ENCODE results near the gene SAMD3. TPM values are rescaled to one million over a fixed set of nuclear protein-coding genes. Genes with fewer than 3 reads are reported as not detected.

The SAMD3 gene
- total RNA-seq, 1 experiment from 2014 or later = 7.5 TPM

GRCh38 chr6:130187335-130188206 is 35.2 kb downstream of the SAMD3 start:
- Histone ChIP-seq H3K36me3 (ENCODE audit: control insufficient read depth in 1 of 2, insufficient read depth in 2 of 2, low read length in 2 of 2) (no peaks in the 10 kb centered on the region), H3K9me2 (ENCODE audit: insufficient read depth) (no peaks in the 10 kb centered on the region), H3K9ac (ENCODE audit: low read length) (no peak overlapping the region), H3K4me2 (ENCODE audit: low read length) (no peak overlapping the region), H3K4me1 (ENCODE audit: control insufficient read depth in 1 of 2, insufficient read depth in 2 of 2, low read length in 2 of 2) (no peaks in the 10 kb centered on the region), H3K9me3 (ENCODE audit: control insufficient read depth in 1 of 2, insufficient read depth in 1 of 2, low read depth in 1 of 2, low read length in 2 of 2) (no peaks in the 10 kb centered on the region), H3K27ac (ENCODE audit: low read depth, low read length) (no peak overlapping the region), H3K27me3 (ENCODE audit: insufficient read depth, low read length) (no peaks in the 10 kb centered on the region), H2AFZ (ENCODE audit: low read depth, low read length, poor library complexity, severe bottlenecking) (no peak overlapping the region), H4K20me1 (ENCODE audit: insufficient read depth) (no peaks in the 10 kb centered on the region), H3K4me3 (replicated peaks in 1 of 2; ENCODE audit: low read depth in 1 of 2, low read length in 2 of 2) (no peak overlapping the region), H3K79me2 (ENCODE audit: insufficient read depth, low read length) (no peaks in the 10 kb centered on the region)
- no peak for ATAC-seq
- POLR2A ChIA-PET = no interaction called here
- no peak for DNase-seq (ENCODE audit: low read depth, low spot score)
- no TSS peak for BruUV-seq (replicated peaks)
- CTCF ChIA-PET = no interaction called here
- TF ChIP-seq EZH2 (IDR thresholded peaks at IDR 0.05) = no peak
- TF ChIP-seq CEBPB (IDR thresholded peaks at IDR 0.05; ENCODE audit: low read depth) = no peak
- no peak for TF ChIP-seq YY1 (IDR thresholded peaks at IDR 0.05; ENCODE audit: extremely low read depth, insufficient replicate concordance, low read depth, low read length)
- no peak for TF ChIP-seq SP1 (IDR thresholded peaks at IDR 0.05; ENCODE audit: low read depth)
- TF ChIP-seq POLR2AphosphoS5 (IDR thresholded peaks at IDR 0.05; ENCODE audit: low read depth, low read length) = no peak
- no peak for TF ChIP-seq MAX (IDR thresholded peaks at IDR 0.05)
- TF ChIP-seq CBX3 (IDR thresholded peaks at IDR 0.05; ENCODE audit: low read depth) = no peak
- no peak for TF ChIP-seq ZBTB33 (IDR thresholded peaks at IDR 0.05; ENCODE audit: extremely low read depth, insufficient replicate concordance, low read length)
- TF ChIP-seq RAD21 (IDR thresholded peaks at IDR 0.05; ENCODE audit: low read depth) = no peak
- no peak for TF ChIP-seq ZFX (IDR thresholded peaks at IDR 0.05)
- no peak for TF ChIP-seq SRF (IDR thresholded peaks at IDR 0.05; ENCODE audit: low read depth)
- no peak for TF ChIP-seq SIN3A (IDR thresholded peaks at IDR 0.05; ENCODE audit: low read depth)
- RAD21 ChIA-PET (ENCODE audit: low non-redundant PET in 1 of 2, low total read pairs in 2 of 2, uncharacterized antibody in 2 of 2, unreplicated experiment in 2 of 2) = no interaction called here
- intact Hi-C loops (cut with micrococcal nuclease) = no loop called here

All from HCT116 (cell line).